Measurements from ENCODE around the gene CT47A1. TPM values are rescaled to one million over a fixed set of nuclear protein-coding genes. Genes with fewer than 3 reads are reported as not detected.
"Not testable (repeated sequence)": the region's sequence is repeated elsewhere in the genome, so short reads cannot be mapped to it uniquely, and the experiment has no call there.

CT47A1 gene
- total and polyA plus RNA-seq, 2 of the 4 experiments (the other 2 are of a cell fraction): not detected

DNA sequence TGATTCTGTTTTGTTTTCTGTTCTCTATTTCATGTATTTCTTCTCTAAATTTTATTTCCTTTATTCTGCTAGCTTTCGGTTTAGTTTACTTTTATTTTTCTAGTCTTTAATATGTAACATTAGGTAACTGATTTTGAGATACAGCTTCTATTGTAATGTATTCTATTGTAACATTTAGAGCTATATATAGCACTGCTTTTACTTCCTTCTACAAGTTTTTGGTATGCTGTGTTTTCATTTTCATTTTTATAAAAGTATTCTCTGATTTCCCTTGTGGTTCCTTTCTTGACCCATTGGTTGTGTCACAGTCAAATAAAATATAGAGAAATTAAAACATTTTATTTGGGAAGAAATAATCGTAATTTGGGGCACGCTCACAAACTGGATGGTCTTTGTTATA lies 13.9 kb upstream of the CT47A1 start:
- Histone ChIP-seq H4K8ac (ENCODE audit: low read depth in 2 of 2, low read length in 2 of 2) (no peak overlapping the region), H3K79me1 (ENCODE audit: low read depth in 1 of 2, low read length in 2 of 2) (no peaks in the 10 kb centered on the region), H3K23ac (ENCODE audit: low read depth, low read length) (no peak overlapping the region), H3K14ac (replicated peaks; ENCODE audit: low read depth, low read length) (no peak overlapping the region), H4K5ac (ENCODE audit: low read depth, low read length) (no peak overlapping the region), H3K4me1 (ENCODE audit: control insufficient read depth, insufficient read depth, low read length) (no peaks in the 10 kb centered on the region), H2BK15ac (ENCODE audit: low read depth, low read length) (no peak overlapping the region), H3K56ac (ENCODE audit: extremely low read depth, insufficient read depth, low read length) (no peak overlapping the region), H2AK5ac (ENCODE audit: low read depth, low read length) (no peak overlapping the region), H4K91ac (ENCODE audit: insufficient read depth, low read depth, low read length) (no peak overlapping the region), H3K4me2 (ENCODE audit: low read depth, low read length) (no peak overlapping the region), H3K4me3 (ENCODE audit: insufficient read depth, low read depth, low read length) (no peak overlapping the region), H2AFZ (replicated peaks; ENCODE audit: low read length, poor library complexity) (no peak overlapping the region), H2BK5ac (ENCODE audit: low read depth, low read length, poor library complexity, severe bottlenecking) (no peak overlapping the region), H2BK120ac (ENCODE audit: low read depth, low read length) (no peak overlapping the region), H4K20me1 (ENCODE audit: insufficient read depth, low read length) (no peaks in the 10 kb centered on the region), H3K9me3 (ENCODE audit: control insufficient read depth, insufficient read depth, low read length) (no peaks in the 10 kb centered on the region), H3K9me1 (ENCODE audit: insufficient read depth, low read length) (no peaks in the 10 kb centered on the region), H3K27ac (ENCODE audit: insufficient read depth, low read length) (no peak overlapping the region), H3K27me3 (ENCODE audit: control insufficient read depth, insufficient read depth, low read length) (no peaks in the 10 kb centered on the region), H3K4ac (ENCODE audit: low read depth, low read length) (no peak overlapping the region), H2AK9ac (replicated peaks; ENCODE audit: low read depth, low read length, poor library complexity) (no peak overlapping the region), H3K9ac (ENCODE audit: low read depth, low read length) (no peak overlapping the region), H3K36me3 (ENCODE audit: control insufficient read depth, insufficient read depth, low read length) (no peaks in the 10 kb centered on the region), H2BK20ac (ENCODE audit: low read depth, low read length) (no peak overlapping the region), H3K18ac (ENCODE audit: low read depth, low read length) (no peak overlapping the region)
- in situ Hi-C loops (cut with MboI; ENCODE audit: low sequenced_read_pairs): no loop called here
- ChIA-PET POLR2A (ENCODE audit: unreplicated experiment) (no interaction called here), CTCF (no interaction called here)
- no CpG with 5 or more reads among the region's 3 CpGs for whole genome bisulfite sequencing, 2 experiments (ENCODE audit: extremely low coverage in 2 of 2, insufficient read length in 1 of 2)
- ATAC-seq (ENCODE audit: low read depth): no peak
- no peak for DNase-seq
- TF ChIP-seq RFX5 (IDR thresholded peaks at IDR 0.05; ENCODE audit: low read depth, low read length): no peak
- TF ChIP-seq SMC3 (IDR thresholded peaks at IDR 0.05; ENCODE audit: low read depth, low read length): no peak
- TF ChIP-seq MXI1 (IDR thresholded peaks at IDR 0.05; ENCODE audit: borderline replicate concordance, low read depth, low read length): no peak
- no peak for TF ChIP-seq RAD21 (IDR thresholded peaks at IDR 0.05; ENCODE audit: low read length)
- no peak for TF ChIP-seq POLR2A (IDR thresholded peaks at IDR 0.05; ENCODE audit: low read depth, low read length)
- no peak for TF ChIP-seq CEBPB (IDR thresholded peaks at IDR 0.05; ENCODE audit: low read depth, low read length)
- TF ChIP-seq RCOR1 (IDR thresholded peaks at IDR 0.05; ENCODE audit: insufficient replicate concordance, low read length): no peak
- no peak for TF ChIP-seq BHLHE40 (IDR thresholded peaks at IDR 0.05; ENCODE audit: low read depth, low read length)
- no TSS peak for BruUV-seq (replicated peaks)
- dilution Hi-C loops (cut with HindIII; ENCODE audit: low sequenced_read_pairs, unreplicated experiment): no loop called here
- intact Hi-C loops (cut with micrococcal nuclease): no loop called here

- H2BK15ac ChIP-seq (ENCODE audit: low read depth, low read length); H2BK120ac ChIP-seq (ENCODE audit: low read depth, low read length); dilution Hi-C loops (cut with HindIII; ENCODE audit: low sequenced_read_pairs, unreplicated experiment); H3K4me1 ChIP-seq (ENCODE audit: control insufficient read depth, insufficient read depth, low read length); H2AK9ac ChIP-seq (replicated peaks; ENCODE audit: low read depth, low read length, poor library complexity); DNase-seq; H3K4ac ChIP-seq (ENCODE audit: low read depth, low read length); H3K9me1 ChIP-seq (ENCODE audit: insufficient read depth, low read length); H4K8ac ChIP-seq (ENCODE audit: low read depth in 2 of 2, low read length in 2 of 2); H3K56ac ChIP-seq (ENCODE audit: extremely low read depth, insufficient read depth, low read length); H4K5ac ChIP-seq (ENCODE audit: low read depth, low read length); H3K23ac ChIP-seq (ENCODE audit: low read depth, low read length); H3K27me3 ChIP-seq (ENCODE audit: control insufficient read depth, insufficient read depth, low read length); ATAC-seq (ENCODE audit: low read depth); H3K4me3 ChIP-seq (ENCODE audit: insufficient read depth, low read depth, low read length); POLR2A ChIA-PET (ENCODE audit: unreplicated experiment); H3K14ac ChIP-seq (replicated peaks; ENCODE audit: low read depth, low read length); H2BK20ac ChIP-seq (ENCODE audit: low read depth, low read length); H3K9ac ChIP-seq (ENCODE audit: low read depth, low read length); in situ Hi-C loops (cut with MboI; ENCODE audit: low sequenced_read_pairs); H2BK5ac ChIP-seq (ENCODE audit: low read depth, low read length, poor library complexity, severe bottlenecking); H3K9me3 ChIP-seq (ENCODE audit: control insufficient read depth, insufficient read depth, low read length); H3K27ac ChIP-seq (ENCODE audit: insufficient read depth, low read length); H3K79me1 ChIP-seq (ENCODE audit: low read depth in 1 of 2, low read length in 2 of 2); H3K4me2 ChIP-seq (ENCODE audit: low read depth, low read length); intact Hi-C loops (cut with micrococcal nuclease); H3K18ac ChIP-seq (ENCODE audit: low read depth, low read length); CTCF ChIA-PET; H2AK5ac ChIP-seq (ENCODE audit: low read depth, low read length); BruUV-seq (replicated peaks); H3K36me3 ChIP-seq (ENCODE audit: control insufficient read depth, insufficient read depth, low read length); H4K91ac ChIP-seq (ENCODE audit: insufficient read depth, low read depth, low read length); H2AFZ ChIP-seq (replicated peaks; ENCODE audit: low read length, poor library complexity); H4K20me1 ChIP-seq (ENCODE audit: insufficient read depth, low read length): not testable (repeated sequence)
- WGBS, 2 experiments (ENCODE audit: extremely low coverage in 2 of 2, insufficient read length in 1 of 2): no CpG with 5 or more reads among the region's 7 CpGs
Measured at GRCh38 chrX:120956500-120956899, 29.1 kb downstream of the CT47A1 start, which contains the start of gene CT47A7. Gene CT47A7, minus strand, starts transcription at chrX:120956600. Its CDS starts 255 bp downstream, at chrX:120956345.

All from IMR-90 (cell line).